Astrocyte of the spinal cord (primary cell): ENCODE measurements around the gene CD37.

Experiments
- DNase-seq: peaks from one replicate; pipeline ENCODE4 v3.0.0; 2011; ENCODE audit warnings: low read depth, low spot score
- H3K4me3 ChIP-seq: 2 replicates; pipeline ENCODE4 v1.5.1; 2011; ENCODE audit warnings: low read depth, mild to moderate bottlenecking, low read length, moderate library complexity
- CTCF ChIP-seq: IDR thresholded peaks from 2 replicates; pipeline ENCODE4 v1.5.1; 2012; ENCODE audit warnings: low read depth, mild to moderate bottlenecking, low read length, inconsistent platforms
- in situ Hi-C: cut with HindIII; loops from 2 replicates; pipeline ENCODE4 v1.10.0; 2017; ENCODE audit warnings: low sequenced_read_pairs

Gene CD37

GRCh38 chr19:49348305-49349189, 13.3 kb downstream of the CD37 start:
- H3K4me3 ChIP-seq = no peak overlapping the region
- in situ Hi-C loops = no loop called here
- no peak for DNase-seq
- no peak for TF ChIP-seq CTCF

GRCh38 chr19:49349567-49349966, 14.4 kb downstream of the CD37 start:
- H3K4me3 ChIP-seq = no peak overlapping the region
- in situ Hi-C loops = no loop called here
- no peak for DNase-seq
- no peak for TF ChIP-seq CTCF

GRCh38 chr19:49355909-49356353, 20.7 kb downstream of the CD37 start:
- H3K4me3 ChIP-seq = no peak overlapping the region
- no peak for DNase-seq
- TF ChIP-seq CTCF = no peak
- in situ Hi-C loops = no loop called here

GRCh38 chr19:49356382-49356781, 21.2 kb downstream of the CD37 start:
- DNase-seq = no peak
- H3K4me3 ChIP-seq = no peak overlapping the region
- in situ Hi-C loops = no loop called here
- TF ChIP-seq CTCF = no peak

- TF ChIP-seq CTCF = no peak
- DNase-seq = no peak
- in situ Hi-C loops = no loop called here
- H3K4me3 ChIP-seq = no peak overlapping the region
Observed at GRCh38 chr19:49357186-49357585, 22.0 kb downstream of the CD37 start.

GRCh38 chr19:49359851-49360820, 24.9 kb downstream of the CD37 start:
- no peak for DNase-seq
- in situ Hi-C loops = no loop called here

More at GRCh38 chr19:49359851-49360820, 24.9 kb downstream of the CD37 start:
- peak overlapping the region; percentile 96 for H3K4me3 ChIP-seq
- no peak for TF ChIP-seq CTCF
